Head of caudate nucleus (tissue), 42 donors: ENCODE results near the gene RBBP8.

ENCODE experiments used
- DNase-seq, 42 donors: peaks; one replicate each; pipeline versions ENCODE4 v3.0.0 to v3.0.0-alpha.2; 2020 to 2021; ENCODE audit warnings: mixed read lengths in 7 of 42
- intact Hi-C: fragments of 100-400 bp; cut with DNase I; formaldehyde crosslinking; loops from one replicate; pipeline ENCODE4 v1.15.0; 2022

RBBP8 gene

DNA sequence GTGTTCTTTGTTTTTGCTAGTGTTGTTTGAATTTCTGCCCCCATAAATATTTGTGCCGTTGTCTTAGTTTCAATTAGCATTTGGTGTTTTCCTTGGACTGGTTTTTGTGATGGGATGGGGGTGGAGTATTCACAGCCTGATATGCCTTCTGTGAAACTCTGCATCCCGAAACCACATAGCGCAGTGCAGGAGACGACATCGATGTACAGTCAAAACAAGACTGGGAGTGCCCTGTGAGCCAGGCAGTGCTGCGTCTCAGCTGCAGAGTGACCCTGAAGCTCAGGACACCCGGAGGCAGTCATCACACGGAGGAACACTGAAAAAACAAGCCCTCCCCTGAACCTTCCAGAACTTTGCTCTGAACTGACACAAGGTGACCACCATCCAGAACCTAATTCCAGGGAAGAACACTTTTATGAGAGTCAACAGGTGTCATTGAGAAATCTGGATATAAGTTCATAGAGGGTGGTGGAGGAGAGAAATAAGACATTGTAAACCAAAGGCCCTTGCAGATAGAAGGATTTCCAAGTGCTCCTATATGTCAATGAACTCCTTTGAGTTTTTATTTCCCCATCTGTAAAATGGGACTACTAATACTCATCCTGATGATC, 141.0 kb downstream of the RBBP8 start:
- intact Hi-C loops = no loop called here
- peak in 1 of 42 donors; percentile 23 for DNase-seq
